ENCODE measurements around the gene NCKAP5.
"Not testable (repeated sequence)": the region's sequence is repeated elsewhere in the genome, so short reads cannot be mapped to it uniquely, and the experiment has no call there.

The NCKAP5 gene

GRCh38 chr2:133248264-133248663 lies 320.0 kb downstream of the NCKAP5 start:
- no peak for DNase-seq

- no peak for DNase-seq
These were observed 320.6 kb downstream of the NCKAP5 start for GRCh38 chr2:133247631-133248030.

- no peak for DNase-seq
These were observed 327.1 kb downstream of the NCKAP5 start for GRCh38 chr2:133241224-133241571.

GRCh38 chr2:133240491-133241223 lies 327.6 kb downstream of the NCKAP5 start:
- no peak for DNase-seq

- DNase-seq = no peak
These were observed 332.3 kb downstream of the NCKAP5 start for GRCh38 chr2:133235968-133236367.

GRCh38 chr2:133232556-133232955 lies 335.7 kb downstream of the NCKAP5 start:
- no peak for DNase-seq

GRCh38 chr2:133231264-133231663 lies 337.0 kb downstream of the NCKAP5 start:
- DNase-seq = no peak

GRCh38 chr2:133229974-133230373 lies 338.3 kb downstream of the NCKAP5 start:
- no peak for DNase-seq

GRCh38 chr2:133223226-133223625 lies 345.0 kb downstream of the NCKAP5 start:
- DNase-seq = no peak

- no peak for DNase-seq
These were observed 346.9 kb downstream of the NCKAP5 start for GRCh38 chr2:133221398-133221797.

- no peak for DNase-seq
These were observed 350.1 kb downstream of the NCKAP5 start for GRCh38 chr2:133218204-133218603.

GRCh38 chr2:133215477-133215876 lies 352.8 kb downstream of the NCKAP5 start:
- DNase-seq = no peak

GRCh38 chr2:133213651-133214050 lies 354.6 kb downstream of the NCKAP5 start:
- no peak for DNase-seq

GRCh38 chr2:133209325-133209724 lies 358.9 kb downstream of the NCKAP5 start:
- no peak for DNase-seq

GRCh38 chr2:133206666-133207065 lies 361.6 kb downstream of the NCKAP5 start:
- DNase-seq = not testable (repeated sequence)

- no peak for DNase-seq
These were observed 363.8 kb downstream of the NCKAP5 start for GRCh38 chr2:133204421-133204820.

- DNase-seq = no peak
These were observed 367.4 kb downstream of the NCKAP5 start for GRCh38 chr2:133200684-133201421.

- no peak for DNase-seq
These were observed 369.6 kb downstream of the NCKAP5 start for GRCh38 chr2:133198678-133199077.

GRCh38 chr2:133197156-133197555 lies 371.1 kb downstream of the NCKAP5 start:
- DNase-seq = no peak

GRCh38 chr2:133194777-133195335 lies 373.4 kb downstream of the NCKAP5 start:
- no peak for DNase-seq

GRCh38 chr2:133194362-133194655 lies 374.0 kb downstream of the NCKAP5 start:
- no peak for DNase-seq

GRCh38 chr2:133193544-133194361 lies 374.5 kb downstream of the NCKAP5 start:
- no peak for DNase-seq

GRCh38 chr2:133192028-133192427 lies 376.2 kb downstream of the NCKAP5 start:
- DNase-seq = no peak

GRCh38 chr2:133177196-133177595 lies 391.1 kb downstream of the NCKAP5 start:
- DNase-seq = no peak

Data from hematopoietic multipotent progenitor cell treated with erythropoietin and hydrocortisone succinate and interleukin-3 and kit ligand, for 8 days (in vitro differentiated cells).